Ovary (tissue), 3 donors: Measurements from ENCODE around the gene PGK1.

ENCODE experiments used
- CTCF ChIP-seq, 3 donors: fragments of 450-650 bp in 2 of 3; fragments of 200-600 bp in 1 of 3; IDR thresholded peaks; one replicate each; pipeline versions ENCODE4 v1.5.1 to v1.8.0; 2016 to 2022; ENCODE audit warnings: antibody characterized with exemption in 3 of 3, mild to moderate bottlenecking in 1 of 3
- POLR2A ChIP-seq: fragments of 450-650 bp; IDR thresholded peaks from one replicate; pipeline ENCODE4 v1.6.1; 2017; ENCODE audit warnings: antibody characterized with exemption, mild to moderate bottlenecking, moderate library complexity
- donor health status: DM: no; HTN: no; CAD: no.

GRCh38 chrX:78140206-78140605, 36.2 kb downstream of the PGK1 start:
- TF ChIP-seq CTCF (IDR thresholded peaks at IDR 0.05): no peak
- no peak for TF ChIP-seq POLR2A
